H1 (cell line): Measurements from ENCODE around the gene PAK1IP1. TPM values are rescaled to one million over a fixed set of nuclear protein-coding genes. Genes with fewer than 3 reads are reported as not detected.

ENCODE experiments used
- CTCF ChIA-PET: fragments of 300-600 bp; sonication (Branson Sonifier 250); formaldehyde crosslinking; loops from one replicate; lab custom pipeline; 2021; ENCODE audit not compliant: partially characterized antibody; lab: Charles Lee
- POLR2A ChIA-PET: fragments of 300-600 bp; sonication (Branson Sonifier 250); formaldehyde crosslinking; loops from one replicate; lab custom pipeline; 2021; ENCODE audit warnings: inconsistent platforms; ENCODE audit not compliant: partially characterized antibody; lab: Charles Lee
- DNase-seq, 2 experiments: peaks; one replicate each; pipeline versions ENCODE4 v3.0.0 to v3.0.0-alpha.2; 2010 to 2022; ENCODE audit warnings: low spot score in 2 of 2, low read depth in 1 of 2, mixed read lengths in 1 of 2
- FAIRE-seq: peaks from 2 replicates; lab custom pipeline; 2011; peaks lifted over from hg19 to GRCh38; lab: Jason Lieb, UNC
- H2AFZ ChIP-seq: 2 replicates; pipeline ENCODE4 v1.8.1; 2012; ENCODE audit warnings: low read length, inconsistent platforms
- H2AK5ac ChIP-seq: 2 replicates; pipeline ENCODE4 v1.6.1; 2013; ENCODE audit warnings: low read depth, low read length
- H2BK120ac ChIP-seq: replicated peaks from 2 replicates; pipeline ENCODE3; 2013; ENCODE audit warnings: low read depth, low read length, inconsistent platforms
- H2BK12ac ChIP-seq: 2 replicates; pipeline ENCODE4 v1.6.1; 2013; ENCODE audit warnings: low read depth, low read length
- H2BK15ac ChIP-seq: 2 replicates; pipeline ENCODE4 v1.6.1; 2013; ENCODE audit warnings: low read length
- H2BK20ac ChIP-seq: 2 replicates; pipeline ENCODE4 v1.6.1; 2013; ENCODE audit warnings: low read length
- H2BK5ac ChIP-seq: 2 replicates; pipeline ENCODE4 v1.6.1; 2013; ENCODE audit warnings: low read depth, low read length
- H3K14ac ChIP-seq: 2 replicates; pipeline ENCODE4 v1.6.1; 2013; ENCODE audit warnings: inconsistent platforms; ENCODE audit not compliant: insufficient read length
- H3K18ac ChIP-seq: 2 replicates; pipeline ENCODE4 v1.6.1; 2013; ENCODE audit warnings: low read length; ENCODE audit errors: extremely low read depth
- H3K23ac ChIP-seq: 2 replicates; pipeline ENCODE4 v1.6.1; 2013; ENCODE audit warnings: inconsistent platforms; ENCODE audit not compliant: insufficient read length
- H3K23me2 ChIP-seq: 2 replicates; pipeline ENCODE4 v1.6.1; 2013; ENCODE audit warnings: low read depth, low read length
- H3K27ac ChIP-seq: 2 replicates; pipeline ENCODE4 v1.6.1; 2011; ENCODE audit warnings: low read depth, low read length, inconsistent platforms
- H3K27me3 ChIP-seq, 4 experiments: replicated peaks in 1 of 4; 1 replicate in 1 of 4; 2 replicates in 3 of 4; pipeline versions ENCODE4 v1.6.1 to v1.8.1; 2011 to 2013; ENCODE audit warnings: low read length in 3 of 4, mild to moderate bottlenecking in 3 of 4, inconsistent platforms in 2 of 4, mixed read lengths in 2 of 4, moderate library complexity in 1 of 4; ENCODE audit not compliant: control insufficient read depth in 3 of 4, insufficient read depth in 3 of 4; ENCODE audit errors: extremely low read depth in 1 of 4
- H3K36me3 ChIP-seq, 4 experiments: 2 replicates each; pipeline versions ENCODE4 v1.6.1 to v1.8.1; 2011 to 2013; ENCODE audit warnings: mild to moderate bottlenecking in 4 of 4, low read length in 3 of 4, moderate library complexity in 2 of 4, control low read depth in 1 of 4, inconsistent platforms in 1 of 4; ENCODE audit not compliant: insufficient read depth in 4 of 4, control insufficient read depth in 2 of 4
- H3K4ac ChIP-seq: replicated peaks from 2 replicates; pipeline ENCODE3; 2013; ENCODE audit warnings: low read length, low read depth, mixed read lengths, inconsistent platforms; ENCODE audit not compliant: insufficient read length
- H3K4me1 ChIP-seq, 4 experiments: replicated peaks in 1 of 4; 1 replicate in 1 of 4; 2 replicates in 3 of 4; pipeline versions ENCODE4 v1.6.1 to v1.8.1; 2011 to 2013; ENCODE audit warnings: low read length in 3 of 4, inconsistent platforms in 2 of 4, mixed read lengths in 1 of 4; ENCODE audit not compliant: insufficient read depth in 4 of 4, control insufficient read depth in 3 of 4
- H3K4me2 ChIP-seq, 2 experiments: 2 replicates each; pipeline versions ENCODE4 v1.6.1 to v1.8.1; 2011 to 2013; ENCODE audit warnings: low read depth in 2 of 2, low read length in 2 of 2, control low read depth in 1 of 2, inconsistent platforms in 1 of 2, mild to moderate bottlenecking in 1 of 2; ENCODE audit not compliant: insufficient read depth in 1 of 2
- H3K4me3 ChIP-seq, 4 experiments: fragments of 200-600, 300-600 bp in 1 of 4; sonication (generic), shearing (Covaris generic), sonication (Bioruptor Twin) in 1 of 4; 2 replicates each; pipeline versions ENCODE4 v1.5.1 to v1.8.1; 2011 to 2016; ENCODE audit warnings: low read length in 4 of 4, low read depth in 3 of 4, control low read depth in 2 of 4, inconsistent platforms in 2 of 4, mild to moderate bottlenecking in 2 of 4, mixed read lengths in 1 of 4, moderate library complexity in 1 of 4; ENCODE audit not compliant: insufficient read depth in 2 of 4; ENCODE audit errors: extremely low read depth in 1 of 4
- H3K56ac ChIP-seq: replicated peaks from 2 replicates; pipeline ENCODE3; 2013; ENCODE audit warnings: low read depth, mild to moderate bottlenecking, mixed read lengths, low read length, inconsistent platforms; ENCODE audit not compliant: insufficient read length
- H3K79me1 ChIP-seq: 2 replicates; pipeline ENCODE4 v1.6.1; 2013; ENCODE audit warnings: low read depth, low read length, control low read depth
- H3K79me2 ChIP-seq, 2 experiments: 2 replicates each; pipeline versions ENCODE4 v1.6.1 to v1.8.1; 2012 to 2013; ENCODE audit warnings: low read length in 2 of 2, mild to moderate bottlenecking in 2 of 2, inconsistent platforms in 1 of 2; ENCODE audit not compliant: insufficient read depth in 2 of 2, control insufficient read depth in 1 of 2
- H3K9ac ChIP-seq, 4 experiments: replicated peaks in 1 of 4; 1 replicate in 1 of 4; 2 replicates in 3 of 4; pipeline versions ENCODE4 v1.6.1 to v1.8.1; 2011 to 2013; ENCODE audit warnings: low read depth in 3 of 4, low read length in 3 of 4, control low read depth in 2 of 4, mild to moderate bottlenecking in 2 of 4, moderate library complexity in 2 of 4, inconsistent platforms in 1 of 4; ENCODE audit errors: extremely low read depth in 1 of 4
- H3K9me3 ChIP-seq, 2 experiments: 2 replicates each; pipeline versions ENCODE4 v1.6.1 to v1.8.1; 2012 to 2013; ENCODE audit warnings: mild to moderate bottlenecking in 2 of 2, moderate library complexity in 2 of 2, control low read depth in 1 of 2, inconsistent platforms in 1 of 2, low read depth in 1 of 2, low read length in 1 of 2, mixed read lengths in 1 of 2; ENCODE audit not compliant: insufficient read depth in 2 of 2
- H4K20me1 ChIP-seq, 2 experiments: replicated peaks in 1 of 2; 2 replicates each; pipeline versions ENCODE3 to v1.8.1; 2011 to 2013; ENCODE audit warnings: inconsistent platforms in 2 of 2, low read length in 2 of 2, mild to moderate bottlenecking in 1 of 2; ENCODE audit not compliant: insufficient read depth in 2 of 2, control insufficient read depth in 1 of 2
- H4K5ac ChIP-seq: 2 replicates; pipeline ENCODE4 v1.6.1; 2013; ENCODE audit warnings: low read length, low read depth, mixed read lengths, inconsistent platforms; ENCODE audit not compliant: insufficient read length
- H4K8ac ChIP-seq: 2 replicates; pipeline ENCODE4 v1.8.0; 2013; ENCODE audit warnings: mild to moderate bottlenecking, moderate library complexity, low read length, inconsistent platforms; ENCODE audit not compliant: insufficient read depth; ENCODE audit errors: extremely low read depth
- H4K91ac ChIP-seq: replicated peaks from 2 replicates; pipeline ENCODE3; 2013; ENCODE audit warnings: low read length, mixed read lengths, inconsistent platforms; ENCODE audit not compliant: insufficient read length
- ATF2 ChIP-seq: IDR thresholded peaks from 2 replicates; pipeline ENCODE4 v1.6.1; 2012; ENCODE audit warnings: low read length, inconsistent platforms
- KDM4A ChIP-seq: IDR thresholded peaks from one replicate; pipeline ENCODE4 v1.7.1; 2012; ENCODE audit warnings: low read depth, mild to moderate bottlenecking, moderate library complexity, low read length, inconsistent platforms; ENCODE audit not compliant: severe bottlenecking
- RAD21 ChIP-seq, 2 experiments: IDR thresholded peaks in 1 of 2; conservative IDR thresholded peaks in 1 of 2; 2 replicates each; pipeline ENCODE4 v1.6.1; 2011; ENCODE audit warnings: low read depth in 2 of 2, low read length in 2 of 2, improper control_type of control experiment in 1 of 2, inconsistent platforms in 1 of 2, mild to moderate bottlenecking in 1 of 2, moderate library complexity in 1 of 2
- SIX5 ChIP-seq: IDR thresholded peaks from 2 replicates; pipeline ENCODE4 v1.6.1; 2011; ENCODE audit warnings: mild to moderate bottlenecking, low read depth, low read length
- SRF ChIP-seq: IDR thresholded peaks from 2 replicates; pipeline ENCODE4 v1.6.1; 2011; ENCODE audit warnings: mild to moderate bottlenecking, low read depth, low read length, moderate library complexity
- YY1 ChIP-seq: IDR thresholded peaks from 2 replicates; pipeline ENCODE4 v1.6.1; 2011; ENCODE audit warnings: low read depth, mild to moderate bottlenecking, low read length
- WGBS, 2 experiments: shearing (Covaris generic) in 1 of 2; methylation state at CpG; one replicate each; pipeline versions ENCODE4 v1.1.6 to v1.1.7; 2013 to 2015; ENCODE audit warnings: low lambda C conversion rate in 2 of 2, mixed read lengths in 2 of 2, inconsistent platforms in 1 of 2, low coverage in 1 of 2, missing lambda C conversion rate in 1 of 2; ENCODE audit not compliant: insufficient replicate concordance in 2 of 2, insufficient coverage in 1 of 2, insufficient read length in 1 of 2; ENCODE audit errors: extremely low coverage in 1 of 2, missing lambda C conversion rate in 1 of 2; 5-methylcytosine and 5-hydroxymethylcytosine counted together
- polyA plus RNA-seq, 7 experiments: library from polyadenylated mRNA; depleted of rRNA in 3 of 7; stranded (reverse) in 5 of 7; unstranded in 2 of 7; fragments of >200 nt in 5 of 7; fragments of 200-250 nt in 2 of 7; gene quantifications; 1 replicate in 5 of 7; 2 replicates in 1 of 7; 4 replicates in 1 of 7; pipeline versions ENCODE4 v1.2.1 to v1.2.3, GENCODE V29; 2011 to 2013; ENCODE audit warnings: missing spikeins in 2 of 7, mixed read lengths in 2 of 7
- total RNA-seq: library from RNA; stranded (reverse); fragmentation: NEBNext Ultra II Directional; extraction: Animal tissue kit (Norgen Biotek cat#: 25700); gene quantifications from 2 replicates; pipeline ENCODE4 v1.2.1, GENCODE V29; 2021

Gene PAK1IP1
- total and polyA plus RNA-seq, 2 of the 8 experiments (the other 6 are each of a cell fraction or from before 2014, with no cell fraction given): 19.7 to 43.6 TPM

GRCh38 chr6:10676403-10676802 lies 18.4 kb upstream of the PAK1IP1 start:
- no peak overlapping the region for H3K14ac ChIP-seq
- H3K9ac ChIP-seq: no peak overlapping the region
- WGBS, 2 experiments: 90% methylated on average over 7 of the region's 7 CpGs; no CpG with 5 or more reads in 1 of the 2 experiments
- no peak overlapping the region for H4K5ac ChIP-seq
- no peak overlapping the region for H2BK15ac ChIP-seq
- DNase-seq (no peak), FAIRE-seq (no peak)
- no peaks in the 10 kb centered on the region for H3K79me1 ChIP-seq
- H2BK20ac ChIP-seq: no peak overlapping the region
- no peak overlapping the region for H3K4me2 ChIP-seq
- H3K4ac ChIP-seq: no peak overlapping the region
- ChIA-PET POLR2A (interaction anchor here (1.4 kb wide), 1 partner anchor 97 kb away, joined by 3 read pairs; no protein-coding TSS in a partner anchor), CTCF (interaction anchor here (1.0 to 1.3 kb wide), 3 partner anchors 63 to 197 kb away, joined by 3 read pairs; no protein-coding TSS in a partner anchor)
- TF ChIP-seq RAD21 (IDR thresholded peaks at IDR 0.05 in 1 of 2, conservative IDR thresholded peaks at IDR 0.05 in 1 of 2; ENCODE audit: low read depth in 2 of 2, low read length in 2 of 2): no peak
- no peak for TF ChIP-seq KDM4A
- no peak for TF ChIP-seq SIX5
- no peak for TF ChIP-seq ATF2
- peak; percentile 77; the same call in 1 of the 2 replicates for TF ChIP-seq YY1
- TF ChIP-seq SRF: no peak
- no peak overlapping the region for H2AK5ac ChIP-seq
- no peaks in the 10 kb centered on the region for H3K36me3 ChIP-seq
- H3K79me2 ChIP-seq: no peaks in the 10 kb centered on the region
- no peak overlapping the region for H3K23ac ChIP-seq
- no peak overlapping the region for H3K18ac ChIP-seq
- H3K27me3 ChIP-seq: no peaks in the 10 kb centered on the region
- H2AFZ ChIP-seq: no peak overlapping the region
- H3K27ac ChIP-seq: no peak overlapping the region
- H3K9me3 ChIP-seq: no peaks in the 10 kb centered on the region
- H2BK120ac ChIP-seq: no peak overlapping the region
- no peaks in the 10 kb centered on the region for H3K23me2 ChIP-seq
- no peak overlapping the region for H4K91ac ChIP-seq
- no peaks in the 10 kb centered on the region for H3K4me1 ChIP-seq
- H3K4me3 ChIP-seq: no peak overlapping the region
- H2BK12ac ChIP-seq: no peak overlapping the region
- H4K20me1 ChIP-seq: no peaks in the 10 kb centered on the region
- no peak overlapping the region for H3K56ac ChIP-seq
- no peak overlapping the region for H4K8ac ChIP-seq
- H2BK5ac ChIP-seq: no peak overlapping the region
